ENCODE data around the gene RAD51C. TPM values are rescaled to one million over a fixed set of nuclear protein-coding genes. Genes with fewer than 3 reads are reported as not detected.
A peak's percentile ranks its signal among the peaks of the same experiment; 100 is the strongest.

The RAD51C gene
- total and polyA plus RNA-seq, 9 of the 15 experiments (the other 6 are each of a cell fraction or from before 2014, with no cell fraction given) = 93.9 to 341 (median 135) TPM

GRCh38 chr17:58679263-58680037, 13.0 kb upstream of the RAD51C start (continued):
- TF ChIP-seq, protein P1, sequence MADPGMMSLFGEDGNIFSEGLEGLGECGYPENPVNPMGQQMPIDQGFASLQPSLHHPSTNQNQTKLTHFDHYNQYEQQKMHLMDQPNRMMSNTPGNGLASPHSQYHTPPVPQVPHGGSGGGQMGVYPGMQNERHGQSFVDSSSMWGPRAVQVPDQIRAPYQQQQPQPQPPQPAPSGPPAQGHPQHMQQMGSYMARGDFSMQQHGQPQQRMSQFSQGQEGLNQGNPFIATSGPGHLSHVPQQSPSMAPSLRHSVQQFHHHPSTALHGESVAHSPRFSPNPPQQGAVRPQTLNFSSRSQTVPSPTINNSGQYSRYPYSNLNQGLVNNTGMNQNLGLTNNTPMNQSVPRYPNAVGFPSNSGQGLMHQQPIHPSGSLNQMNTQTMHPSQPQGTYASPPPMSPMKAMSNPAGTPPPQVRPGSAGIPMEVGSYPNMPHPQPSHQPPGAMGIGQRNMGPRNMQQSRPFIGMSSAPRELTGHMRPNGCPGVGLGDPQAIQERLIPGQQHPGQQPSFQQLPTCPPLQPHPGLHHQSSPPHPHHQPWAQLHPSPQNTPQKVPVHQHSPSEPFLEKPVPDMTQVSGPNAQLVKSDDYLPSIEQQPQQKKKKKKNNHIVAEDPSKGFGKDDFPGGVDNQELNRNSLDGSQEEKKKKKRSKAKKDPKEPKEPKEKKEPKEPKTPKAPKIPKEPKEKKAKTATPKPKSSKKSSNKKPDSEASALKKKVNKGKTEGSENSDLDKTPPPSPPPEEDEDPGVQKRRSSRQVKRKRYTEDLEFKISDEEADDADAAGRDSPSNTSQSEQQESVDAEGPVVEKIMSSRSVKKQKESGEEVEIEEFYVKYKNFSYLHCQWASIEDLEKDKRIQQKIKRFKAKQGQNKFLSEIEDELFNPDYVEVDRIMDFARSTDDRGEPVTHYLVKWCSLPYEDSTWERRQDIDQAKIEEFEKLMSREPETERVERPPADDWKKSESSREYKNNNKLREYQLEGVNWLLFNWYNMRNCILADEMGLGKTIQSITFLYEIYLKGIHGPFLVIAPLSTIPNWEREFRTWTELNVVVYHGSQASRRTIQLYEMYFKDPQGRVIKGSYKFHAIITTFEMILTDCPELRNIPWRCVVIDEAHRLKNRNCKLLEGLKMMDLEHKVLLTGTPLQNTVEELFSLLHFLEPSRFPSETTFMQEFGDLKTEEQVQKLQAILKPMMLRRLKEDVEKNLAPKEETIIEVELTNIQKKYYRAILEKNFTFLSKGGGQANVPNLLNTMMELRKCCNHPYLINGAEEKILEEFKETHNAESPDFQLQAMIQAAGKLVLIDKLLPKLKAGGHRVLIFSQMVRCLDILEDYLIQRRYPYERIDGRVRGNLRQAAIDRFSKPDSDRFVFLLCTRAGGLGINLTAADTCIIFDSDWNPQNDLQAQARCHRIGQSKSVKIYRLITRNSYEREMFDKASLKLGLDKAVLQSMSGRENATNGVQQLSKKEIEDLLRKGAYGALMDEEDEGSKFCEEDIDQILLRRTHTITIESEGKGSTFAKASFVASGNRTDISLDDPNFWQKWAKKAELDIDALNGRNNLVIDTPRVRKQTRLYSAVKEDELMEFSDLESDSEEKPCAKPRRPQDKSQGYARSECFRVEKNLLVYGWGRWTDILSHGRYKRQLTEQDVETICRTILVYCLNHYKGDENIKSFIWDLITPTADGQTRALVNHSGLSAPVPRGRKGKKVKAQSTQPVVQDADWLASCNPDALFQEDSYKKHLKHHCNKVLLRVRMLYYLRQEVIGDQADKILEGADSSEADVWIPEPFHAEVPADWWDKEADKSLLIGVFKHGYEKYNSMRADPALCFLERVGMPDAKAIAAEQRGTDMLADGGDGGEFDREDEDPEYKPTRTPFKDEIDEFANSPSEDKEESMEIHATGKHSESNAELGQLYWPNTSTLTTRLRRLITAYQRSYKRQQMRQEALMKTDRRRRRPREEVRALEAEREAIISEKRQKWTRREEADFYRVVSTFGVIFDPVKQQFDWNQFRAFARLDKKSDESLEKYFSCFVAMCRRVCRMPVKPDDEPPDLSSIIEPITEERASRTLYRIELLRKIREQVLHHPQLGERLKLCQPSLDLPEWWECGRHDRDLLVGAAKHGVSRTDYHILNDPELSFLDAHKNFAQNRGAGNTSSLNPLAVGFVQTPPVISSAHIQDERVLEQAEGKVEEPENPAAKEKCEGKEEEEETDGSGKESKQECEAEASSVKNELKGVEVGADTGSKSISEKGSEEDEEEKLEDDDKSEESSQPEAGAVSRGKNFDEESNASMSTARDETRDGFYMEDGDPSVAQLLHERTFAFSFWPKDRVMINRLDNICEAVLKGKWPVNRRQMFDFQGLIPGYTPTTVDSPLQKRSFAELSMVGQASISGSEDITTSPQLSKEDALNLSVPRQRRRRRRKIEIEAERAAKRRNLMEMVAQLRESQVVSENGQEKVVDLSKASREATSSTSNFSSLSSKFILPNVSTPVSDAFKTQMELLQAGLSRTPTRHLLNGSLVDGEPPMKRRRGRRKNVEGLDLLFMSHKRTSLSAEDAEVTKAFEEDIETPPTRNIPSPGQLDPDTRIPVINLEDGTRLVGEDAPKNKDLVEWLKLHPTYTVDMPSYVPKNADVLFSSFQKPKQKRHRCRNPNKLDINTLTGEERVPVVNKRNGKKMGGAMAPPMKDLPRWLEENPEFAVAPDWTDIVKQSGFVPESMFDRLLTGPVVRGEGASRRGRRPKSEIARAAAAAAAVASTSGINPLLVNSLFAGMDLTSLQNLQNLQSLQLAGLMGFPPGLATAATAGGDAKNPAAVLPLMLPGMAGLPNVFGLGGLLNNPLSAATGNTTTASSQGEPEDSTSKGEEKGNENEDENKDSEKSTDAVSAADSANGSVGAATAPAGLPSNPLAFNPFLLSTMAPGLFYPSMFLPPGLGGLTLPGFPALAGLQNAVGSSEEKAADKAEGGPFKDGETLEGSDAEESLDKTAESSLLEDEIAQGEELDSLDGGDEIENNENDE (IDR thresholded peaks at IDR 0.05; ENCODE audit: low read depth, low read length) = no peak
- peak; percentile 59; the same call in 1 of the 2 replicates for TF ChIP-seq ZNF79 (CRISPR knock-in tag; IDR thresholded peaks at IDR 0.05; ENCODE audit: low read depth)
- TF ChIP-seq ZNF408 (CRISPR knock-in tag; IDR thresholded peaks at IDR 0.05; ENCODE audit: low read depth) = peak; percentile 94; the same call in 1 of the 2 replicates
- peak; percentile 100 for TF ChIP-seq GTF2E2 (tag; IDR thresholded peaks at IDR 0.05)
- TF ChIP-seq SMAD1 (IDR thresholded peaks at IDR 0.05; ENCODE audit: low read depth, low read length, partially characterized antibody) = peak; percentile 100
- no peak for TF ChIP-seq CHD4 (IDR thresholded peaks at IDR 0.05; ENCODE audit: insufficient read depth, insufficient replicate concordance, low read depth, low read length, poor library complexity, severe bottlenecking)
- no peak for TF ChIP-seq MCM7 (IDR thresholded peaks at IDR 0.05)
- TF ChIP-seq ZNF551 (CRISPR knock-in tag; IDR thresholded peaks at IDR 0.05) = peak; percentile 100
- peak; percentile 65 to 100 for TF ChIP-seq MLX (CRISPR knock-in tag; conservative IDR thresholded peaks at IDR 0.05)
- TF ChIP-seq POU5F1 (IDR thresholded peaks at IDR 0.05; ENCODE audit: borderline replicate concordance, low read depth, low read length, partially characterized antibody) = no peak
- no peak for TF ChIP-seq SP1 (CRISPR knock-in tag; IDR thresholded peaks at IDR 0.05)
- TF ChIP-seq ILK (tag; IDR thresholded peaks at IDR 0.05; ENCODE audit: borderline replicate concordance, low read depth) = peak; percentile 61; the same call in 1 of the 2 replicates
- peak; percentile 77 for TF ChIP-seq ZNF707 (CRISPR knock-in tag; conservative IDR thresholded peaks at IDR 0.05)
- no peak for TF ChIP-seq ZNF766 (CRISPR knock-in tag; conservative IDR thresholded peaks at IDR 0.05)
- TF ChIP-seq SMARCA4 (IDR thresholded peaks at IDR 0.05) = peak; percentile 52
- peak; percentile 68; the same call in 1 of the 2 replicates for TF ChIP-seq ZEB2 (IDR thresholded peaks at IDR 0.05)

Measured in K562 (cell line).